Left ventricle myocardium superior (tissue), 1 donor: ENCODE results near the gene MBP. TPM values are rescaled to one million over a fixed set of nuclear protein-coding genes. Genes with fewer than 3 reads are reported as not detected.
A peak's percentile ranks its signal among the peaks of the same experiment; 100 is the strongest.

ENCODE experiments used
- ATAC-seq: fragments of 200-7000 bp; cut with Tn5 transposase; one replicate; pipeline ENCODE4 v1.9.1; 2020; ENCODE audit warnings: mild to moderate bottlenecking, moderate library complexity
- DNase-seq: peaks from one replicate; pipeline ENCODE4 v3.0.0-alpha.2; 2020
- intact Hi-C: fragments of 100-400 bp; cut with micrococcal nuclease; formaldehyde crosslinking; loops from one replicate; pipeline ENCODE4 v1.11.0; 2022
- total RNA-seq: library from RNA; stranded (reverse); fragmentation: NEBNext Ultra II Directional; extraction: Animal tissue kit (Norgen Biotek cat#: 25700); gene quantifications from one replicate; pipeline ENCODE4 v1.2.1, GENCODE V29; 2021
- donor health status: DM: no; HTN: yes; CAD: no; lungs with severe emphysema.

MBP gene
- total RNA-seq, 1 donor from 2014 or later, result 32.7 TPM

DNA sequence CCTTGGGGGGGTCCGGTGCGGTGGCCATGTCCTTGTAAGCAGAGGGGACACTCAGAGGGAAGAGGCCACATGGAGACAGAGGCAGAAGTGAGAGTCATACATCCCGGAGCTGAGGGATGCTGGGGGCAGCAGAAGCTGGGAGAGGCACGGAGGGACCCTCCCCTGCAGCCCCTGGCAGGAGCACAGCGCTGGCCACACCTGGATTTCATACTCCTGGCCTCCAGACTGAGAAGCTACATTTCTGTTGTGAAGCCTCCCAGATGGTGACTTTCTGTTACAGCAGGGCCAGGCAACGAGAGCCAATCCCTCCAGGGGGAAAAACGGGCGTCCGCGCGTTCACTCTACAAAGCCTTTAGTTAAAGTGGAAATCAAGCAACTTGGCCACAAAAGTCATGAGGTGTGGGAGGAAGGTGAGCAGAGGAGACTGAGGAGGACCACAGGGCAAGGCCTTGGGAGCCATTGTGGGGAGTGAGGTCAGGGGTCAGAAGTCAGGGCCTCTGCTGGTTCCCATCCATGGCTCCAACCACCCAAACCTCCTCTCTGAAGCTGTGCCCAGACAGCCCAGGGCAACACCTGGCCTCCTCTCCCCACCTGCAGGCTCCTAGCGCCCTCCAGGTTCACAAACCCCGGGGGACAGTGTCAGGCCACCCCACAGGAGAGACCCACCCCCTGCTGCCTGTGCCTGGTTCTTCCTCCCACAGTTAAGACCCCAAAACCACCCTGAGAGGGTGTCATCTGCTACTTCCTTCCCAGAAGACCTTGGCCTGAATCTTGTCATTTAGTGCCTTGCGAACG lies 4.5 kb upstream of the MBP start:
- no peak for ATAC-seq
- intact Hi-C loops, result no loop called here
- DNase-seq, result no peak

DNA sequence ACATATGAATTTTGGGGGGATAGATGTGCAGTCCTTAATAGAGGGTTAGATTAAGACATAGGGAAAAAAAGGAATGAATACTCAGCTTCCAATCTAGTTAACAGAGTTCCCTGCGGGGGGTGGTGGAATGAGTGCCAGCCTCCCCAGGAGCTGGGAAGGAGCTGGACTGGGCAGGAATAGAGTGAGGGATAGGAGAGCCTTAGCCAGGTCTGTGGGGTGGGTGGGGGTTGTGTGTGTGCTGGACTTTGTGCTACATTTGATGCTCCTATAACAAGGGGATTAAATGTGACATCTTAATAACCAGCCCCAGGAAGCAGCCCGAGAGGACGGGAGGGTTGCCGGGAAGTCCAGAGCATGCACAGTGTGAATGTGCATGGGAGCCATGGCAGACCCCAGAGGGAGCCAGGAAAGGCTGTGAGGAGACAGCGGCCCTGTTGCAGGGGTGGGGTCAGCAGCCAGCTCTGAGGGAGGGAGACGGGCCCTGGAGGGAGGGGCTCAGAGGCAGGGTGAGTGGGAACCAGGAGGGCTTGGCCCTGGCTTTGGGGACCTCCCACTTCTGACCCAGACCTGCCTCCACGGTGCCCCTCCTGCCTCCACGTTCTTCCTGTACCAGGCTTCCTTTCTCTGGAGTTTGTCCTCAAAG lies 3.6 kb upstream of the MBP start:
- intact Hi-C loops, result no loop called here

DNA sequence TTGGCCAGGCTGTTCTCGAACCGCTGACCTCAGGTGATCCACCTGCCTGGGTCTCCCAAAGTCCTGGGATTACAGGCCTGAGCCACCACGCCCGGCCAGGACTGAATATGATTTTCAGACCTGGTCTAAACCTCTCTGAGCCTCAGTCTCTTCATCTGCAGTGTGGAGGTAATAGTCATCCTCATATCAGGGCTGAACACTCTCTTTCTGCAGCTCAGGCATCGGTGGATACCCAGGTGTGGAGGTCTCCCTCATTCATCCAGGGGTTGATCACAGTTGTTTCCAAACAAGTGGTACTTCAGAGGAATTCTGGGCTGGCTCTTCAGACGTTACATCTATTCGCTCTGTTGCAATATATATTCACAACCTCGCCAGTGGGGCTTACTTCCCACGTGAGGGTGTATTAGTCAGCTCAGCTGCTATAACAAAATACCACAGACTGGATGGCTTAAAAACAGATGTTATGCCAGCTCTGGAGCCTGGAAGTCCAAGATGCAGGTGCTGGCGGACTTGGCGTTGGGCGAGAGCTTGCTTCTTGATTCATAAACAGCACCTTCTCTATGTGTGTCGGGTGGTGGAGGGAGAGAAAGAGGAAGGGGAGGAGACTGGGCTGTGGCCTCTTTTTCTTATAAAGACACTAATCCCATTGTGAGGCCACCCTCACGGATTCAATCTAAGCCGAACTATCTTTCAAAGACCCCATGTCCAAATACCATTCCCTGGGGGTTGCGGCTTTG lies 2.9 kb upstream of the MBP start:
- ATAC-seq, result no peak
- DNase-seq, result no peak
- intact Hi-C loops, result no loop called here

More for the DNA sequence above, 3.6 kb upstream of the MBP start:
- ATAC-seq, result no peak
- DNase-seq, result no peak

DNA sequence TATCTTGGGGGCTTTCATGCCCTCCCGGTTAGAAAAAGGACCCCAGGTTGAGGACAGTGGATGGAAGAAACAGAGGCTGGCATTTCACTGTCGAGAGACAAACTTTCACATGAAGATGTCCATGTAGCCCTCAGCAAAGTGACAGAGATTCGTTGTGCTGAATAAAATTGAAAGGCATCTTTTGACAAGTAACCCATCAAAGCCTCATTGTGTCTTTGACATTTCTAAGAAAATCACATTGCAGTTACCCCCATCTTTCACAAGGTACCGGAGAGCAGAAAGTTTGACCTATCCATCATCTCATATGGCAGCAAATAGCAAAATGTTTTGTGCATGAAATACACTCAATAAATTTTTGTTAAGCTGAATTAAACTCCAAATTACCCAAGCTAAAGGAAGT lies 2.0 kb upstream of the MBP start:
- intact Hi-C loops, result no loop called here
- ATAC-seq (no peak), DNase-seq (no peak)

DNA sequence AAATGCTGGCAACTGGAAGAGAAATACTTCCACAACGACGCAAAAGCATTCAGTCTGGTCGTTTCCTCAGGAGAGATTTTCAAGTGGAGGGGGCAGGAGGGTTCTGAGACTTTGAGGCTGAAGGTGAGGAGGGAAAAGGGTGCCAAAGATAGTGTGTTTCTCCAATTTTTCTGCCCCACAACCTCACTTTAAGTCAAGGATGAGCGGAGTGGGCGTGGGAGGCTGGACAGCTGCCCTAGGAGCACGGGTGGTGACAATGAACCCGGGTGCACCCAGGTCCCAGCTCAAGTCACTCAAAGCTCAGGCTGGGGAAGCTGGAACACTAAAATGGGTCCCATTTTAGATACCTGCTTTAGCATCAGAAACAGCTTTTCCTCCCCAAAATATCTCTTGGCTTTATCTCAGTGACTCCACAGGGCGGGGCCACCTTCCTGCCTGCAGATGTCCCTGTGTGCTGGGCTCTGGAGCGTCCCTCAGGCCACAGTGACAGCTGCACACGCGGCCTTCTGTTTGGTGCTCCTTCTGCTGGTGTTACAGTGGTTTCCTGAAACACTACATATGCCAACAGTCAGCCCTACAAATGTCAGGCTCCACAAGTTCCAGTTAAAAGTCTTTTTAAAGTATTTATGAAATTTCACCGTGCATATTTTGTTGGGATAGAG lies 1.4 kb upstream of the MBP start:
- ATAC-seq (peak; percentile 37), DNase-seq (peak; percentile 77)
- intact Hi-C loops, result no loop called here

DNA sequence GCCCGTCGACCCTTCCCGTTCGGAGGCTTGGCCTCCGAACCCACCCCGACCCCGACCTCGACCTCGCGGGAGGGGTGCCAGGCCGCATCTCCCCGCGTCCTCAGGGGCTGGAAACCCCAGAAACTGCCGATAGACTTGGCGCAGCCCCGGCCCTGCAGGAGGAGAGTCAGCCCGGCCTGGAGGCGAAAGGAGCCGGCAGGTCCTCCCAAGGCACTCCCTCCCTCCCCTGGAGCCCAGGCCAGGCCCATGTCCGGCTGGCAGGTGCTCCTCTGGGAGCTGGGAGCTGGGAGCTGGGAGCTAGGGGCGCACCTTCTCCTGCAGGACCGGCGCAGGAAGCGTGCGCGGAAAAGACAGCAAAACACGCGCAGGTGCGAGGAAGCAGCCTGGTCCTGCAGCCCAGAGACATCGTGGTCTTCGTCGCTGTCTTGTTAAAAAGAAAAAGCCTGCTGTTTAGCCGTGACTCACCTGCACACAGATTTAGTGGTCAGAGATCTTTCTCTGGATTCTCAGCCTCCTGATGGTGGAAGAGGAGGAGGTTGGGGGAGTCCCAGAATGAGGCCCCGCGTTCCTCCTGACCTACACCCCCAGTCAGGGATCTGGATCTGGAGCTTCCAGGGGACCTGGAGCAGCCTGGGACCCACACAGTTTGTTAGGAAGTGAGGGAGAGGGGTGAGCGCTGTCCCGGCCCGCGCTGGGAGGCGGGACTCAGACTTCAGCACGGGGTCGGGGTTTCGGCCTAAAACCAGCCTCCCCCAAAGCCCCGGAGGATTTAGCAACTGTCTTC lies 660 bp upstream of the MBP start:
- ATAC-seq (peak; percentile 31), DNase-seq (peak; percentile 58)
- intact Hi-C loops, result no loop called here

DNA sequence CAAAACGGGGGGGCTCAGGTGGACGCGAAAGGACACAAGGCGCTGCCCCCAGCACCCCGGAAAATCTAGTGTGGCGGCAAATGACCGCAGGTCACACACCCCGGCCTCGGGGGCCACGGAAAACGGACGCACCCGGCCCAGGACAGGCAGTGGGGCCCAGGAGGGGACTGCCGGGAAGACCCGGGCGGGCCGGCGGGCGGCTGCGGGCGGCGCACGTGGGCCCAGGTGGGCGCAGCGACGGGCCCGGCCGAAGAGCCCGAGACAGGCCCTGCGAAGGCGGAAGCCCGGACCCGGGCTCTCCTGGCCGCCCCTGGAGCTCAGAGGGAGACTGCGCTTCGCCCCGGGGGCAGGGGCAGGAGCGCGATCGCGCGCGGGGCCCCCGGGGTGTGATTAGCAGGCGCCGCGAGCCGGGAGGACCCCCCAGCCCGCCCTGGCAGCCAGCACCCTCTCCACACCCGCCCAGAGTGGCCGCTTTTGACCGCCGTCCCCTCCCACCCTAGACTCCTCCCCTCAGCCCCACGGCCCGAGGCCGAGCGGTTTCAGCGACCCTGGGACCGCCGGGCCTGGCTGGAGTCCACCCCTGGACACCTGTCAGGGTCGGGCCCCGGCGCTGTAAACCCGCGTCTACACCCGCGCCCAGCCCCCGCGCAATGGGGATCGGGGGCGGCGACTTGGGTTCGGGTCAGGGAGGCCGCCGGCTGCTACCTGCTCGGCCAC lies 773 bp downstream of the MBP start:
- DNase-seq (peak; percentile 78), ATAC-seq (peak; percentile 80)
- intact Hi-C loops, result no loop called here

DNA sequence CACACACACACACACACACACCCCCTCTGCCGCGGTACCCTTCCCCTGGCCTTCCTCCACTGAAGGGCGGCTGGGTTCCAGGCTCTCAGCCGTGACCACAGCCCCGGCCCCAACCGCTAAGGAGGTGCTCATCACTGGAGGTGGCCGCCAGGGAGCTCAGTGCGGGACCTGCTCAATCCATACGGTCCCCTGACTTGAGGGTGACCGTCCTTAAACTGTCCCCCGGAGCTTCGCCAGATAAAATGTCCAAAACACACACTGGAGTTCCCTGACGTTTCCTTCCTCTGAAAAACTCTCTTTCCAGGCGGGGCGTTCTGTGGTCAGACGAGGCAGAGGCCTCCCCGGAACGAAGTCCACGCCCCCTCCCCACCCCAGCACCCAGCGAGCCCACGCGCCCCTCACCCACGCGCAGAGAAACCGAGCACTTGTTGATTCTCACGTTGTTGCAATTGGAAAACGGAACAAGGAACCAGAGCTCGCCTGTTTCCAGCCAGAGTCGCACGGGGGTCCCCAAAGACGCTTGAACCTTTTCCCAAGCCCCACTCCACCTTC lies 1.4 kb downstream of the MBP start:
- peak; percentile 69 for DNase-seq
- peak; percentile 8 for ATAC-seq
- intact Hi-C loops, result no loop called here

DNA sequence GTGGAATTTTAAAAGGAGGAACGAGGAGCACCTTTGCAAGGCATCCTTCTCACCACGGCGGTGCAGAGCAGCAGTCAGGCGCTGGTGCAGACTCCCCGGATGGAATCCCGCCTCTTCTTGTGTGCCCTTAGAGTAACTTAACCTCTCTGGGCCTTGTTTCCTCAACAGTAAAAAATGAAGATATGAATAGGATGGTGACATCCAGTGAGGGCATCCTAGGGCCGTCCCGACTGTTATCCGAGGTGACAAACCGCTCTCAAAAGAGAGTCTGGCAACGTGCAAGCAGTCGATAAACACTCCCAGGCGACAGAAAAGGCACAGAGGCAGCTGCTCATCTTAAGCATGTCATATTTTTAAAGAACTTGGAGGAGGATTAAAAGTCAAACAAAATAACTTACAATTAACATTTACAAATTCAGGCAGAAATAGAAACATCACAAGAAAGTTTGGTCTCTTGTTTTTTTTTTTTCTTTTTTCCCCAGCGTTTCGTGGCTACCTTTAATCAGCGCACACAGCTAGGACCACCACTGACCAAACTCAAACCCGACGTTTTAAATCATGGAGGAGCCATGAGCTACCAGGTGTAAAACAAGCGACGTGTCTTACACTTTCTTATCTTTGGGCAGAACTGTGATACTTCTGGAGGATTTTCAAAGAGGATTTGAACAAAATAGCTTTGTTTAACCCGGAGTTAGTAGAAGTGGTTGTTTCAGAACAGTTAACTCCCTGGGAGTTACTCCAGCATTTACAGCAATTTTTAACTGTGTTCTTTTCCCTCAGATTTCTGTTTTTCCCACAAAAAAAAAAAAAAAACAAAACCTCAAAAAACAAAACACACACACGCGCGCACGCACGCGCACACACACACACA lies 2.1 kb downstream of the MBP start:
- ATAC-seq, result no peak
- no peak for DNase-seq
- intact Hi-C loops, result no loop called here

DNA sequence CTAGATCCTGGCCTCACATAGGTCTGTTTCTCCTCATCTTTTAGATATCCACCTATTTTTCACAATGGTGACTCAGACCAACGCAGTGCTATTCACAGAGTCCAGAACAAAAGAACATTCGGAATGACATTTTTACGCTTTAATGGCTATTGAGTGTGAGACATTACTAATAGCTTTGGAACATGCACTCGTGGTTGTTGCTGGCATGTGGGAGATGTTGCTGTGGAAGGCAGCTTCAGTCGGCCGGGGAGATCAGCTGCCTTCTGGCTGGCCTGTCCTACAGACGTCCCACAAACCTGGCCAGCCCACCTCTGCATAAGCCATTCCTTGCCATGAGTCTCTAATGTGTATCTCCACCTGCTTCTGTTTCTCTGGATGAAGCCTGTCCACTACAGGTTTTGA lies 3.4 kb downstream of the MBP start:
- ATAC-seq (no peak), DNase-seq (no peak)
- intact Hi-C loops, result no loop called here

DNA sequence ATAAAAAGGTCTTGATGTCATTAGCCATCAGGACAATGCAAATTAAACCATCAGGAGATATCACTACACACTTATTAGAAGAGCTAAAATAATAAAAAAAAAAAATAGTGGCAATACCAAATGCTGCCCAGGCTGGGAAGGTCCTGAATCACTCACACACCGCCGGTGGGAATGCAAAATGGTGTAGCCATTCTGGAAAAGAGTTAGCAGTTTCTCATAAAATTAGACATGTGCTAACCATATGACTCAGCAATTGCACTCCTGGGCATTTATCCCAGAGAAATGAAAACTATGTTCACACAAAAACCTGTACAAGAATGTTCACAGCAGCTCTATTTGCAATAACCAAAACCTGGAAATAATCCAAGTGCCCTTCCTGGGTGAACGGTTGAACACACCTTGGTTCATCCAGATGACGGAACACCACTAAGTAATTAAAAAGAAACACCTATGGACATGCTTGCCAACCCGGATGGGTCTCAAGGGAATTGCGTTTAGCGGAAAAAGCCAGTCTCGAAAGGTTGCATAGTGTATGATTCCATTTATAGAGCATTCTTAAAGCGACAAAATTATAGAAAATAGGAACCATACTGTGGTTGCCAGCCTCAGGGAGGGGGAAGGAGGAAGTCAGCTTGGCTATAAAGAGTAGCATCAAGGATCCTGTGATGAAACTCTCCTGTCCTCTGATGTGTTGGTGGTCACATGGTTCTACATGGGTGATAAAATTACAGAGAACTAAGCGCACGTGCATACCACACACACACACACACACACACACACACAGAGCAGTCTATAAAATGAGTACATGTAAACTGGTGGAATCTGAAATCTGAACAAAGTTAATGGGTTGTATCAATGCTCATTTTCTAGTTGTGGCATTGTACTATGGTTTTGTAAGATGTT lies 4.6 kb downstream of the MBP start:
- intact Hi-C loops, result no loop called here
- ATAC-seq (peak; percentile 4), DNase-seq (no peak)

DNA sequence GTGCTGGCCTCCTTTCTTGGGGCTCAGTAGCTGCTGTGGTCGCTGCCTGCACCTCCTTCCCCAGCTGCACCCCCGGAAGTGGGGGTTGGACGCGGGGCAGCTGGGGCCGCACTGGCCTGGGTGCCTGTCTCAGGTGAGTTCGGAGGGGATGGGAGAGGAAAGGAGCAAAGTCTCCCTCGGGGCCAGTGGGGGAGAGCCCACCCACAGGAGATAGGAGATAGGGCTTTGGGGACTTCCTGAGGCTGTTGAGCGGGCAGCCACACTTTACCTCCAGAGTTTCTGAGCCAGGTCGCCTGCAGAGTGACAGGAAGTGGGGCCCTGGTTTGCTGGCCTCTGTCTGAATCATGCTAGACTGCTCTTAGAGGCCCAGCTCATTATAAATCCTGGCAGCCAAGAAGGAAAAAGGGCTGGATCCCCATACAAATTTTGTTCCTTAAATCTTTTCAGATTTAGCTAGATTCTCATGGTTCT lies 8.1 kb downstream of the MBP start:
- no peak for DNase-seq
- ATAC-seq, result no peak
- intact Hi-C loops, result no loop called here

DNA sequence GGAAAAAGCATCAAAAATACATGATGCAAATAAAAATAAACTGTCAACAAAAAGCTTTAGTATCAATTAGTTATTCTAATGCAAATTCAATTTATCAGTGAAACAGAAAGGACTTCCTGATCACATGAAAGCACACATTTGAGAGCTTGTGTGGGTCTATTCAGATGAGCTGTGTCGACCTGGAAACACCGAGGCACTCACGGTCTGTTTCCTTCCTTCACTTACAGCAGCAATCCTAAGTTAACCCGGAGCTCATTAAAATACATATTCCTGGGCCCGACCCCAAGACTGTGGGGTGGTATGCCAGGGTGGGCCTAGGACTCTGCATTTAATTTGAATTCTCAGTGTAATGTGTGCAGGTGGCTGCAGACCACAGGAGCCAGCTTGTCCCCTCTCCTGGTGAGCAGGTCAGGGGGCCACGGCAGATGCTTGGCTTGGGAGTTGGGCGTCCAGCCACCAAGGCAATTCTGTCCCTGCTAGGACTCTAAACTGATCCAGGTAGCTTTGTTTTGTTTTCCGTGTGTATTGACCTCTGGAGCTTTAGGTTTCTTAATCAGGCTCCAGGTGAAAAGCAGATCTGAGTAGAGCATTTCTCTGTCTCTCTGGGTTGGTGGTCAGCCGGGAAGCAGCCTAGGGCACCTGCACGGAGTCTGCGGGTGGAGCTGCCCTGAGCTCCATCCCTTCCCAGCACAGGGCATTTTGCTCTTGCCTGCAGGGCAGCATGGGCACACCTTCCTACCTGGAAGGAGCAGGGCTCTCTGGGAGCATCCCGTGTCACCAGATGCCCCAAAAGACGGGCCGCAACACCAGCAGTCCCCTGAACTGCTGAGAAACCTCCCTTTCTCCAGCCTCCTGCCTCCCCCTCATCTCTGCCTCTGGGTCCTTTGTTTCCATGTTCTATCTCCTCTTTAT lies 9.0 kb downstream of the MBP start:
- DNase-seq (no peak), ATAC-seq (no peak)
- intact Hi-C loops, result no loop called here

DNA sequence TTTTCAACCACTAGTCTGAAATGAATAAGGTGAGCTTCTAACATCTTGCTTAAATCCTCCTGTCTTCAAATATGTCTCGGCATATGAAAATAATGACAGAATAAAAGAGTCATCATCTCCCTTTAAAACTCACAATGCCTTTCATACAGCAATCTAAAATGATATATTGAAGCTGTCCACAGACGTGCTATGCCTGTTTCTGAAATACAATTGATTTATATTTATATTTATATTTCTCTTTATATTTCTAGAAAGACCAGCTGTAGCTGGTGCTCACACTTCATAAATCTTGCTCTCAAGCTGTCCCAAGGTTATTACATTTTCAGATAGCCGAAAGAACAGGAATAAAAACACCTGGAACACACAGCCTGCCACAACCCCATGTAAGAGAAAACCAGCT lies 11.1 kb downstream of the MBP start:
- ATAC-seq, result no peak
- intact Hi-C loops, result no loop called here
- DNase-seq, result no peak

DNA sequence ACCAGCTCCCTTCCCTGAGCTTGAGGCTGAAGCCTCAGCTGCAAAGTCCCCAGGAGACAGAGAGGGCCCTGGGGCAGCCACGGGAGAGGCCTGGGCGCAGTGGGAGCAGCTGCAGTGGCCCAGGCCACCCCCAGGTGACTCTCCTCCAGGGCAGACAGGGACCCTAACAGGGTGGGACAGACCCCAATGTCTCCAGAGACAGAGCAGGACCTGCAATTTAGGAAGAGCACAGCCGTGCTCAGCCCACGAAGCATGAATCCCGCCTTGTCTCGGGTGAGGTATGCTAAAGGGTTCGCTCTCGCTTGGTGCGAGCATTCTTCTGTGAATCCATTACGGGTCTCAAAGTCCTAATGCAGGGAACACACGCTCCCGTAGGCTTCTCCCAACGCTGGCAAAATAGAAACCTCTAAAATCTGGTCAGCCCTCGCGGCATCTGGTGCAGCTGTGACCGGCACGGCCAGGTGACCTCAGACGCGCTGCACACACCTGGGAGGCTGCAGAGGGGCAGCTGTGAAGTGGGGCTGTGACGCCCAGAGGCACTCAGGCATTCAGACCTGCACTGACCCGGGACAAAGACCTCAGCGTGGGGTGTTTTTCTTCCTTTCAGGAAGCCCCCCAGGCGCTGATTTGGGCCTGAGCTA lies 12.6 kb downstream of the MBP start:
- ATAC-seq, result no peak
- intact Hi-C loops, result no loop called here
- DNase-seq, result no peak
